ENCODE data around the gene HTR3B.
"Not testable (repeated sequence)": the region's sequence is repeated elsewhere in the genome, so short reads cannot be mapped to it uniquely, and the experiment has no call there.

HTR3B gene

GRCh38 chr11:113901141-113901540, 3.5 kb upstream of the HTR3B start:
- DNase-seq (ENCODE audit: low read depth), result no peak
- H3K4me3 ChIP-seq (ENCODE audit: low read length), result no peak overlapping the region
- no peak for TF ChIP-seq CTCF (conservative IDR thresholded peaks at IDR 0.05; ENCODE audit: low read depth, low read length)

GRCh38 chr11:113906038-113906437, 1.4 kb downstream of the HTR3B start:
- DNase-seq (ENCODE audit: low read depth), result no peak
- H3K4me3 ChIP-seq (ENCODE audit: low read length), result no peak overlapping the region
- TF ChIP-seq CTCF (conservative IDR thresholded peaks at IDR 0.05; ENCODE audit: low read depth, low read length), result peak; percentile 33

- no peak for DNase-seq (ENCODE audit: low read depth)
- TF ChIP-seq CTCF (conservative IDR thresholded peaks at IDR 0.05; ENCODE audit: low read depth, low read length), result no peak
- H3K4me3 ChIP-seq (ENCODE audit: low read length), result no peak overlapping the region
Observed at GRCh38 chr11:113906516-113906915, 1.9 kb downstream of the HTR3B start.

- no peak overlapping the region for H3K4me3 ChIP-seq (ENCODE audit: low read length)
- TF ChIP-seq CTCF (conservative IDR thresholded peaks at IDR 0.05; ENCODE audit: low read depth, low read length), result no peak
- DNase-seq (ENCODE audit: low read depth), result no peak
Observed at GRCh38 chr11:113907152-113907551, 2.6 kb downstream of the HTR3B start.

GRCh38 chr11:113907681-113908080, 3.1 kb downstream of the HTR3B start:
- TF ChIP-seq CTCF (conservative IDR thresholded peaks at IDR 0.05; ENCODE audit: low read depth, low read length), result no peak
- H3K4me3 ChIP-seq (ENCODE audit: low read length), result no peak overlapping the region
- DNase-seq (ENCODE audit: low read depth), result no peak

GRCh38 chr11:113908098-113908497, 3.5 kb downstream of the HTR3B start:
- TF ChIP-seq CTCF (conservative IDR thresholded peaks at IDR 0.05; ENCODE audit: low read depth, low read length), result no peak
- no peak for DNase-seq (ENCODE audit: low read depth)
- H3K4me3 ChIP-seq (ENCODE audit: low read length), result no peak overlapping the region

- not testable (repeated sequence) for DNase-seq (ENCODE audit: low read depth)
Observed at GRCh38 chr11:113911491-113911890, 6.9 kb downstream of the HTR3B start.

GRCh38 chr11:113923572-113923971, 19.0 kb downstream of the HTR3B start:
- H3K4me3 ChIP-seq (ENCODE audit: low read length), result no peak overlapping the region
- DNase-seq (ENCODE audit: low read depth), result no peak
- no peak for TF ChIP-seq CTCF (conservative IDR thresholded peaks at IDR 0.05; ENCODE audit: low read depth, low read length)

More at GRCh38 chr11:113911491-113911890, 6.9 kb downstream of the HTR3B start:
- not testable (repeated sequence) for H3K4me3 ChIP-seq (ENCODE audit: low read length)
